Sciatic nerve (tissue), 2 donors: ENCODE results near the gene PLA2G10. TPM values are rescaled to one million over a fixed set of nuclear protein-coding genes. Genes with fewer than 3 reads are reported as not detected.

Source experiments
- ATAC-seq: fragments of 200-7000 bp; cut with Tn5 transposase; one replicate; pipeline ENCODE4 v1.9.1; 2020; ENCODE audit warnings: mild to moderate bottlenecking, moderate library complexity
- DNase-seq: peaks from one replicate; pipeline ENCODE4 v3.0.0-alpha.2; 2020; ENCODE audit warnings: low spot score
- intact Hi-C: fragments of 100-400 bp; cut with DNase I; formaldehyde crosslinking; loops from one replicate; pipeline ENCODE4 v1.14.2; 2022
- total RNA-seq: library from RNA; stranded (reverse); fragmentation: NEBNext Ultra II Directional; extraction: Animal tissue kit (Norgen Biotek cat#: 25700); gene quantifications from one replicate; pipeline ENCODE4 v1.2.1, GENCODE V29; 2021
- donor health status: DM: no; HTN: no; CAD: no.
- donor health status: DM: no; HTN: no; CAD: no.

The PLA2G10 gene
- total RNA-seq, 1 donor from 2014 or later: not detected

DNA sequence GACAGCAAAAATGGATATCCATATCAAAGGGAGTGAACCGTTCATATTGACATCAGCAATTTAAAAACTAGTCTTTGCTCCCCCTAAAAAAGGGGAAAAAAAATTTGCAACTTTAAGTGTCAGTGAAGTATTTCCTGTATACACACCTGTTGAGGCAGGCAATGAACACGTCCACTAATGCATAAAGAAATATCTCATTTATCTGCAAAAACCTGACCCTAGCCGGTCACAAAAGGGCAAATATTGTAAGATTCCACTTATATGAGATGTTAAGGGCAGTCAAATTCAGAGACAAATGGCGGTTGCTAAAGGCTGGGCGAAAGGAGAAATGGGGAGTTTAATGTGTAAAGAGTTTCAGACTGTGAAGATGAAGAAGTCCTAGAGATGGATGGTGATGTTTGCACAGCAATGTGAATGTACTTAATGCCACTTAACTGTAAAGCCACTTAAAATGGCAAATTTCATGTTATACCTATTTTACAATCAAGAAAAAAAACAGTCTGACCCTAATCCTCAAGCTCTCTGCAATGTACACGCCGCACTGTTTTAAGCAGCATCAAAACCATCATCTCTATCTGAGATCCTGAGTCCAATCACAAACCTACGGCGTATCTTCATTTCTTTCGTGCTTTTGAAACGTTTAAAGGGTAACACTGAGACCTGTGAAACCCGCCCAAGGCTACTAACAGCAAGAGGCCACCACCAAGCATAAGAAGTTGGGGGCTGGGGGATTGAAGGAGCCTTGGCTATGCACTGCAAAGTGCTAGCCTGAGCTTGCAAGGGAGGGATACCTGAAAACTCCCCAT lies 65.1 kb downstream of the PLA2G10 start:
- intact Hi-C loops: no loop called here
- DNase-seq: no peak
- no peak for ATAC-seq

DNA sequence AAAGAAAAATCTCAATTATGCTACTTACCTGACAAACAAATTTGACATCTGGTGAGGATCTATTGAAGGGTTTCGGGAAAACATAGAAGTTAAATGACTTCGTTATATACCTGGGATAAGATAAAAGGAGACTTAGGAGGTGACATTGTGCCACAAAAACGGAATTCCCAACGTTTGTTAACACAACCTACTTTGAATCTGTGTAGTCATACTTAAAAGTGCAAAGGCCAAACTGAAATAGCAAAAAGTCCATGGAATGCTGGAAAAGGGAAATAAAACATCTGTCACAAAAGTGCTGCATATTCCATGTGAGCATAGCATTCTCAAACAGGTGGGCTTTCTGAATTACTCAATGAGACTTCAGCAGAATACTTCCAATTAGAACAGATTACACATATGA lies 67.0 kb downstream of the PLA2G10 start:
- no peak for ATAC-seq
- no peak for DNase-seq
- intact Hi-C loops: no loop called here

Other genes with a start within 250 kb of the PLA2G10 start
- 31.6 TPM for gene PARN, start 64.0 kb downstream of the PLA2G10 start, total RNA-seq
- 50.3 TPM for gene BFAR, start 61.4 kb downstream of the PLA2G10 start, total RNA-seq
- 9.0 TPM for gene NPIPA3, start 9.1 kb upstream of the PLA2G10 start, total RNA-seq
- gene NPIPA2, start 48.2 kb upstream of the PLA2G10 start, total RNA-seq: 9.8 TPM
- 52.2 TPM for gene NOMO1, start 139.4 kb upstream of the PLA2G10 start, total RNA-seq
- 214 TPM for gene NPIPA1, start 243.1 kb upstream of the PLA2G10 start, total RNA-seq